GM19099 (cell line): ENCODE data around the gene PLK2.

ENCODE experiments used
- POLR2A ChIP-seq: IDR thresholded peaks from 3 replicates; pipeline ENCODE4 v1.6.1; 2011; ENCODE audit warnings: low read depth; ENCODE audit not compliant: insufficient read length; ENCODE audit errors: extremely low read depth

Gene PLK2

DNA sequence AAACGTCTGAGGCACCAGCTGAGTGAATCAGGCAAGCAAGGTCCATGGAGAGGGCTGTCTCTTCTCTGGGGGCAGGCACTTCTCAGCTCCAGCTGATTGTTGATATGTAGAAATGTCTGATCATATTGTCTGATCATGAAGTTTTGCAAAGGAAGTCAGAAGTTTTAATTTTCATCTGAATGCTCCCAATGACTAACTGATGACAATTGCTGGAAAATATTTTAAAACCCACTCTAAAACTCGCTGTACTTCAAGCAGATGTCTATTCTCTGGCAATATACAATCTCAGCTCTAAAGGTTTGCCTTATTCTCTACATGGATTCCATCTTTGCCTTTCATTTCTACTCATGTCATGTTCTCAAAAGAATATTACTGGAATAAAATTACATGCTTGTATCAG, 12.7 kb downstream of the PLK2 start:
- no peak for TF ChIP-seq POLR2A

DNA sequence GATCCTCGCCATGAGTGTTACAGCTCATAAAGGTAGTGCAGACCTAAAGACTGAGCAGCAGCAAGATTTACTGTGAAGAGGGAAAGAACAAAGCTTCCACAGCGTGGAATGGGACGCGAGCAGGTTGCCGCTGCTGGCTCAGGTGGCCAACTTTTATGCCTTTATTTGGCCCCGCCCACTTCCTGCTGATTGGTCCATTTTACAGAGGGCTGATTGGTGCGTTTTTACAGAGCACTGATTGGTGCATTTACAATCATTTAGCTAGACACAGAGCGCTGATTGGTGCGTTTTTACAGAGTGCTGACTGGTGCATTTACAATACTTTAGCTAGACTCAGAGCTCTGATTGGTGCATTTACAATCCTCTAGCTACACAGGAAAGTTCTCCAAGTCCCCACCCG, 13.9 kb downstream of the PLK2 start:
- TF ChIP-seq POLR2A = no peak

DNA sequence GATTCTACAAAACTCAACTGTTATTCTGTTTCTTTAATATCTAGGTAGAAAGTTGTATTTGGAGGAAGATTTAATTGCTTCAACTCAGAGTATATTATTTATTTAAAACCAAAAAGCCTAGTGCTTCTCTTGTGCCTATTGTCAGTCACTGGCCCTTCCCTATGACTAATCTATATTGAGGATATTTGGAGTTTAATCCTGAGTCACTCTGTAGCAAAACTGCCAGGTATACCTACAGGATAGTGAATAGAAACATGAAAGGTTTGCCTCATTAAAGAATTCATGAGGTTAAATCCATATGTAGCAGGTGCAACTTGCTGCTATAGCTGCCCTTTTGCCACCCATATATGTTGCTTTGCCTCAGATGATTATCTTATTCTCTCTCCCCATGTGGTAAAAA, 15.1 kb downstream of the PLK2 start:
- TF ChIP-seq POLR2A = no peak

DNA sequence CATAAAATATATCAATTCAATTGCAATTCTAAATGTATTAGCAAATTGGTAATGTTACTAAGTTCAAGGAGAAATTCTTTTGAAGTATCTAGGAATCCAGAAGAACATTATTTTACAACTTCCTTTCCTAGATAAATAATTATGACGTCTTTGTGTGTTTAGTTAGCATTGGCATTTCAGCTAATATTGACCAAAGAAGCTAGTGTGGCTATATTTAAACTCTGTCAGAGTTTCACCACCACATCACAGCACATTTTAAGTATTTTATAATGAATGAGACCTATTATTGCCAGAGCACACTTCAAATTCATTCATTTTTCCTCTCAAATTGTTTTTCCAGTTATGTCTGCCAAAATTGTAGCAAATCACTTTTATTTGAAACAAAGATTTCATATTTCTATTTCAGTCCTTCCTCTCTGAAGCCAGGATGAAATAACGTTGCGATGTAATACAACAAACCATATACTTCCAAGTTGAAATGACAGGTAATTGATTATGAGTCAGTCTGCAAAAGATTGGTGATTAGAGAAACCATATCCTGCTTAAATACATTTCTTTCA, 18.9 kb downstream of the PLK2 start:
- TF ChIP-seq POLR2A = no peak

DNA sequence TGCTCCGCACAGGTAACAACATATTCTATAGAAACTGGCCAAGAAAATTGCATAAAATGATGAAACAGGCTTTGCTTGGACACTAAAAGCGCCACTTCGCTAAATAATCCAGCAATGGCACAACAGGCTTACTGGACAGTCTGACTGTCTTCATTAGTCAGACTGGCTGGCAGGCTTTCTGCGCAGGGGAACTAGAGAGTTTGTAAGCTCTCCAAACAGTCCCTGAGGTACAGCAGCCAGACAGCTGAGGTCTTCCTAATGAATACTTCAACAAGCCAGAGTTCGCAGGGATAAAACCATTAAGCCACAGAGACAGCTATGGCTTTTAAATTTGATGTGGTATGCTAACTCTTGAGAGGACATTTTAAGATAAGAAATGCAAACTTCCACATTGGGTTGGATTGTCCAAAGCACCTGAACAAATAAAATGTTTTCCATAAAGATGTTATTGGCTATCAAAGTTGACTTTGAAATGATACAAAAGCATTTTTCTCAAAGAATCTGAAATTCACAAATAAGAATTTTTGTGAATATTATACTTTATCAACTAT, 20.7 kb downstream of the PLK2 start:
- TF ChIP-seq POLR2A = no peak

DNA sequence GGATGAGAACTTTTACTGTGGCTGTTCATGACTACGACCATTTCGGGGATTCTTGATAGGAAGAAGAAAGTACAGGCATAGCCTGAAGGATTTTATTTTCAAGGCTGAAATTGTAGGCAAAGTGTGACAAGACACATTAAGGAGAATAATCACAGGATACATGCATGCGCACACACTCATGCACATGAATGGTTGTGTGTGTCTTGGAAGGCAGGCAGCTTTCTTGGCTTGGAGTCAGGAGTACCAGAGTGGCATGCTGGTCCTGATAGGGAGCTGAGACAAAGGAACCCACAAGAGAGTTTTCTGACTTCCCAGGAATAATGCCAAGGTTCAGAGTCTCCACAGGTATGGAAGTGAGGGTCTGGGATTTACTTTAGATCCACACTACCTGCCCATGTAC, 22.2 kb downstream of the PLK2 start:
- TF ChIP-seq POLR2A = no peak

- no peak for TF ChIP-seq POLR2A
Observed at GRCh38 chr5:58431832-58432231, 28.1 kb downstream of the PLK2 start.

- no peak for TF ChIP-seq POLR2A
Observed at GRCh38 chr5:58412932-58413331, 47.0 kb downstream of the PLK2 start.

GRCh38 chr5:58412081-58412480, 47.8 kb downstream of the PLK2 start:
- no peak for TF ChIP-seq POLR2A

DNA sequence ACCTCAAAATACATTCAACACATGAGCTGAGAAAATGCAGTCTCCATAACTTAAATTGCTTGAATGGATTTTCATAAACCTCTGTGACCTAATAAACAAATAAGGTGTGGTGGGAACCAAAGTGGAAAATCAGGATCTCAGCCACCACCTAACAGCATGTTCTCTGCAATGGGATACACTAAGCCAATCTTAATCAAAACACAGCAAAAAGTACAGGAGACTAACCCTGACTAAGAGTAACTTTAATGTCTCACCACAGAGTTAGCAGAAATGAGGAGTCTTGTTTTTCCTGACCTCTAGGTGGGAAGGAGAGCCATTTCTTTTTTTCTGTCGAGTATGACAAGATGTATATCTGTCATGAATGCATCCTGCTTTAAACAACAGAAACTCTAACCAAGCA, 48.5 kb downstream of the PLK2 start:
- no peak for TF ChIP-seq POLR2A

- TF ChIP-seq POLR2A = no peak
Observed at GRCh38 chr5:58410441-58410840, 49.4 kb downstream of the PLK2 start.

GRCh38 chr5:58407042-58407719, 52.7 kb downstream of the PLK2 start:
- TF ChIP-seq POLR2A = no peak

- TF ChIP-seq POLR2A = no peak
Observed at GRCh38 chr5:58406394-58406793, 53.5 kb downstream of the PLK2 start.

DNA sequence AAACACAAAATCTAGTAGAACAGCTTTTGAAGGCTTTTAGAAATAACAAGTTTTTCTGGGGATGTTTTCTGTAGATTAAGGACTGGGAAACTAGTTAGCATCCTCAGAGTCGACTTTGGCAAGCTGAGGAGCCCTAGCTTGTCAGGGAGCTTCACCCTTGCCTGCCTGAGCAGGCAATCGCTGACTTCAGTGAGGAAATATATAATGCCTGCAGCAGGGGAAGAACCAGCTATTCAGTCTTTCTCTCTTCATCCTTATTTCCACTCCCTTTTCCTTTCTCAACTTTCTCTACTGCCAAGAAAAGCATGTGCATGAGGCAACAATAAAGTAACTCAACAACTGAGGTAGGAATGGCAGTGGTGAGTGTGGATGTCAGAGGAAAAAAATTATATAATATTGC, 54.7 kb downstream of the PLK2 start:
- TF ChIP-seq POLR2A = no peak

- TF ChIP-seq POLR2A = no peak
Observed at GRCh38 chr5:58404734-58405133, 55.2 kb downstream of the PLK2 start.
